GM23338 (cell line): Measurements from ENCODE around the gene SNRNP48. TPM values are rescaled to one million over a fixed set of nuclear protein-coding genes. Genes with fewer than 3 reads are reported as not detected.

Experiments used
- ATAC-seq: fragments of 200-7000 bp; cut with Tn5 transposase; 3 replicates; pipeline ENCODE4 v1.9.1; 2020
- DNase-seq: peaks from one replicate; pipeline ENCODE4 v3.0.0-alpha.2; 2015; ENCODE audit warnings: low spot score
- H2AFZ ChIP-seq: fragments of 200-600 bp; sonication (generic); 2 replicates; pipeline ENCODE4 v1.8.0; 2016; ENCODE audit warnings: antibody characterized with exemption, mild to moderate bottlenecking, moderate library complexity
- H3F3A ChIP-seq: fragments of 200-600 bp; sonication (generic); replicated peaks from 2 replicates; pipeline ENCODE4 v1.8.0; 2017; ENCODE audit warnings: antibody characterized with exemption, mixed run types, low read depth
- H3K27ac ChIP-seq: fragments of 200-600 bp; sonication (generic); 2 replicates; pipeline ENCODE4 v1.6.1; 2016; ENCODE audit warnings: low read depth
- H3K27me3 ChIP-seq: fragments of 200-600 bp; sonication (generic); 2 replicates; pipeline ENCODE4 v1.8.0; 2016; ENCODE audit warnings: mild to moderate bottlenecking, mixed run types, moderate library complexity; ENCODE audit not compliant: insufficient read depth
- H3K36me3 ChIP-seq: fragments of 200-600 bp; sonication (generic); 2 replicates; pipeline ENCODE4 v1.8.0; 2016; ENCODE audit warnings: mild to moderate bottlenecking; ENCODE audit not compliant: insufficient read depth
- H3K4me1 ChIP-seq: fragments of 200-600 bp; sonication (generic); 2 replicates; pipeline ENCODE4 v1.8.0; 2016; ENCODE audit warnings: mild to moderate bottlenecking, moderate library complexity; ENCODE audit not compliant: insufficient read depth
- H3K4me2 ChIP-seq: fragments of 200-600 bp; sonication (generic); 2 replicates; pipeline ENCODE4 v1.7.1; 2017; ENCODE audit warnings: mixed run types
- H3K4me3 ChIP-seq: fragments of 200-600 bp; sonication (generic); 2 replicates; pipeline ENCODE4 v1.6.1; 2016; ENCODE audit warnings: mixed run types
- H3K79me2 ChIP-seq: fragments of 200-600 bp; sonication (generic); replicated peaks from 2 replicates; pipeline ENCODE4 v1.8.0; 2017; ENCODE audit warnings: mild to moderate bottlenecking; ENCODE audit not compliant: insufficient read depth
- H3K9me2 ChIP-seq: fragments of 200-600 bp; sonication (generic); 2 replicates; pipeline ENCODE4 v1.8.0; 2017; ENCODE audit not compliant: insufficient read depth
- H4K20me1 ChIP-seq: fragments of 200-600 bp; sonication (generic); replicated peaks from 2 replicates; pipeline ENCODE4 v1.8.0; 2017; ENCODE audit warnings: mild to moderate bottlenecking; ENCODE audit not compliant: insufficient read depth
- H3K27ac Mint-ChIP-seq: 2 replicates; pipeline ENCODE4 v1.8.0; 2020; ENCODE audit warnings: inconsistent platforms, mild to moderate bottlenecking, moderate library complexity, mixed read lengths
- H3K27me3 Mint-ChIP-seq: 3 replicates; pipeline ENCODE4 v1.8.0; 2022; ENCODE audit warnings: low read depth, mild to moderate bottlenecking, moderate library complexity, mixed read lengths, inconsistent platforms; ENCODE audit not compliant: insufficient read depth, poor library complexity
- H3K36me3 Mint-ChIP-seq: 3 replicates; pipeline ENCODE4 v1.8.0; 2021; ENCODE audit warnings: low read depth, mild to moderate bottlenecking, inconsistent platforms, moderate library complexity, mixed read lengths
- H3K4me1 Mint-ChIP-seq: 3 replicates; pipeline ENCODE4 v1.8.0; 2020; ENCODE audit warnings: mild to moderate bottlenecking, inconsistent platforms, mixed read lengths
- H3K4me3 Mint-ChIP-seq: 3 replicates; pipeline ENCODE4 v1.8.0; 2021; ENCODE audit warnings: moderate library complexity, mild to moderate bottlenecking, inconsistent platforms, mixed read lengths
- H3K9me3 Mint-ChIP-seq: 3 replicates; pipeline ENCODE4 v1.8.0; 2020; ENCODE audit warnings: moderate library complexity, mild to moderate bottlenecking, inconsistent platforms, mixed read lengths
- EZH2 ChIP-seq: fragments of 200-600 bp; sonication (generic); IDR thresholded peaks from one replicate; pipeline ENCODE4 v1.8.0; 2017; ENCODE audit warnings: antibody characterized with exemption, mild to moderate bottlenecking, low read depth; ENCODE audit not compliant: unreplicated experiment
- JUNB ChIP-seq: IDR thresholded peaks from one replicate; pipeline ENCODE4 v1.6.1; 2016; ENCODE audit warnings: antibody characterized with exemption; ENCODE audit not compliant: unreplicated experiment
- NANOG ChIP-seq: IDR thresholded peaks from 2 replicates; pipeline ENCODE4 v1.6.1; 2016; ENCODE audit warnings: antibody characterized with exemption, borderline replicate concordance
- POLR2AphosphoS5 ChIP-seq: IDR thresholded peaks from 2 replicates; pipeline ENCODE4 v1.6.1; 2016; ENCODE audit warnings: antibody characterized with exemption, low read depth
- STAT1 ChIP-seq: IDR thresholded peaks from one replicate; pipeline ENCODE4 v1.6.1; 2016; ENCODE audit warnings: antibody characterized with exemption; ENCODE audit not compliant: unreplicated experiment
- ZNF114 ChIP-seq: fragments of 250-450 bp; sonication (Bioruptor Pico); IDR thresholded peaks from 2 replicates; pipeline ENCODE4 v1.5.0; 2020; ENCODE audit warnings: mild to moderate bottlenecking, moderate library complexity
- polyA plus RNA-seq: library from polyadenylated mRNA; unstranded; fragments of >200 nt; fragmentation: Nextera tagmentation; extraction: Ambion mirVana; gene quantifications from 2 replicates; pipeline ENCODE4 v1.2.1, GENCODE V29; 2016
- total RNA-seq: library from RNA; depleted of rRNA; stranded (reverse); fragments of >200 nt; shearing (Covaris generic); gene quantifications from 2 replicates; pipeline ENCODE4 v1.2.3, GENCODE V29; 2014
- TF ChIP-seq, protein P1 (sequence below): IDR thresholded peaks from one replicate; pipeline ENCODE4 v1.6.1; 2018; ENCODE audit warnings: antibody characterized with exemption; ENCODE audit not compliant: unreplicated experiment
- TF ChIP-seq, protein P2 (sequence below): fragments of 250-450 bp; sonication (Bioruptor Pico); IDR thresholded peaks from 2 replicates; pipeline ENCODE4 v1.5.0; 2020; ENCODE audit warnings: mild to moderate bottlenecking, moderate library complexity

SNRNP48 gene
- total and polyA plus RNA-seq, 2 experiments from 2014 or later = 17.2 to 23.9 TPM

DNA sequence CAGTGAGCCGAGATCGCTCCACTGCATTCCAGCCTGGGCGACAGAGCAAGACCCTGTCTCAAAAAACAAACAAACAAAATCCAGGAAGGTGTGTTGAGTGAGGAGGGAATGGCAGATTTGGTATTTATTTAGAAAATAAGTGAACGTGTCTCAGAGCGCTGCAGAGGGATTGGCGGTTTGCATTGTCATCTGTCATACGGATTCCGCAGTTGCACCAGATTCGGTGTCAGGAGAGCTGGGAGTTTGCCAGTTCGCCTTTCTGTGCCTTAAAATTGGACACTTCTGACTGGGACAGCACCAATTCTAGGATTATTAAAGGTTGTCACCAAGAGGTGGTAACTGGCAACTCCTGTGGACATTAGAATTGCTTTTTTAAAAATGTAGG lies 912 bp downstream of the SNRNP48 start:
- Histone ChIP-seq H3K4me2 (peak overlapping the region; percentile 77), H2AFZ (peak overlapping the region; percentile 60; the same call in 1 of the 2 replicates), H3K27ac (no peak overlapping the region), H3F3A (no peaks in the 10 kb centered on the region), H3K9me2 (no peaks in the 10 kb centered on the region), H3K4me1 (peaks cover 16% of the 10 kb centered on the region), H3K27me3 (no peaks in the 10 kb centered on the region), H3K79me2 (peaks cover 47% of the 10 kb centered on the region), H3K4me3 (peak overlapping the region; percentile 77), H4K20me1 (peaks cover 35% of the 10 kb centered on the region), H3K36me3 (peaks cover 22% of the 10 kb centered on the region)
- no peaks in the 10 kb centered on the region for H3K27me3 Mint-ChIP-seq
- ATAC-seq (peak; percentile 6; the same call in 2 of the 3 replicates), DNase-seq (peak; percentile 17)
- peaks cover 24% of the 10 kb centered on the region for H3K4me1 Mint-ChIP-seq
- peaks cover 12% of the 10 kb centered on the region; the same call in 2 of the 3 replicates for H3K36me3 Mint-ChIP-seq
- peak overlapping the region; percentile 97 for H3K4me3 Mint-ChIP-seq
- no peaks in the 10 kb centered on the region for H3K9me3 Mint-ChIP-seq
- TF ChIP-seq STAT1 = no peak
- TF ChIP-seq, protein P1, sequence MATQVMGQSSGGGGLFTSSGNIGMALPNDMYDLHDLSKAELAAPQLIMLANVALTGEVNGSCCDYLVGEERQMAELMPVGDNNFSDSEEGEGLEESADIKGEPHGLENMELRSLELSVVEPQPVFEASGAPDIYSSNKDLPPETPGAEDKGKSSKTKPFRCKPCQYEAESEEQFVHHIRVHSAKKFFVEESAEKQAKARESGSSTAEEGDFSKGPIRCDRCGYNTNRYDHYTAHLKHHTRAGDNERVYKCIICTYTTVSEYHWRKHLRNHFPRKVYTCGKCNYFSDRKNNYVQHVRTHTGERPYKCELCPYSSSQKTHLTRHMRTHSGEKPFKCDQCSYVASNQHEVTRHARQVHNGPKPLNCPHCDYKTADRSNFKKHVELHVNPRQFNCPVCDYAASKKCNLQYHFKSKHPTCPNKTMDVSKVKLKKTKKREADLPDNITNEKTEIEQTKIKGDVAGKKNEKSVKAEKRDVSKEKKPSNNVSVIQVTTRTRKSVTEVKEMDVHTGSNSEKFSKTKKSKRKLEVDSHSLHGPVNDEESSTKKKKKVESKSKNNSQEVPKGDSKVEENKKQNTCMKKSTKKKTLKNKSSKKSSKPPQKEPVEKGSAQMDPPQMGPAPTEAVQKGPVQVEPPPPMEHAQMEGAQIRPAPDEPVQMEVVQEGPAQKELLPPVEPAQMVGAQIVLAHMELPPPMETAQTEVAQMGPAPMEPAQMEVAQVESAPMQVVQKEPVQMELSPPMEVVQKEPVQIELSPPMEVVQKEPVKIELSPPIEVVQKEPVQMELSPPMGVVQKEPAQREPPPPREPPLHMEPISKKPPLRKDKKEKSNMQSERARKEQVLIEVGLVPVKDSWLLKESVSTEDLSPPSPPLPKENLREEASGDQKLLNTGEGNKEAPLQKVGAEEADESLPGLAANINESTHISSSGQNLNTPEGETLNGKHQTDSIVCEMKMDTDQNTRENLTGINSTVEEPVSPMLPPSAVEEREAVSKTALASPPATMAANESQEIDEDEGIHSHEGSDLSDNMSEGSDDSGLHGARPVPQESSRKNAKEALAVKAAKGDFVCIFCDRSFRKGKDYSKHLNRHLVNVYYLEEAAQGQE = no peak
- no peak for TF ChIP-seq ZNF114 (CRISPR knock-in tag)
- no peak for TF ChIP-seq JUNB
- no peak overlapping the region for H3K27ac Mint-ChIP-seq

DNA sequence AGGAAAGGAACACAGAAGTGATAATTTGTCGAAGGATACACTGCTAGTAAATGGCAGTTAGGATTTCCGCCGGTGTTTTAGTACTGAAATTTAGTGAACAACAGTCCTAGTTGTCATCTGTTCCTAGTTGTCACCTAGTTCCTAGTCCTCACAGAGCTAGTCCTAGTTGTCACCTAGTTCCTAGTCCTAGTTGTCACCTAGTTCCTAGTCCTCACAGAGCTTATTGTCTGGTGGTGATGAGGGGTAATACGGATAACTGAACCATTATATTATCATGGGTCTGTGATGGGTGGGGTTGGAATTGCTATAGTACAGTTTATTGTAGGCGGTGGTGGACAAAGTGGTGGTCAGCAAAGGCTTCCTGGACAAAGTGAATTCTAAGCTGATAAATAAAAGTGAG lies 1.8 kb downstream of the SNRNP48 start:
- peaks cover 35% of the 10 kb centered on the region for H4K20me1 ChIP-seq
- peaks cover 19% of the 10 kb centered on the region; the same call in 2 of the 3 replicates for H3K36me3 Mint-ChIP-seq
- no peaks in the 10 kb centered on the region for H3F3A ChIP-seq
- H3K9me3 Mint-ChIP-seq = no peaks in the 10 kb centered on the region
- H3K4me3 Mint-ChIP-seq = peak overlapping the region; percentile 97
- H3K27me3 ChIP-seq = no peaks in the 10 kb centered on the region
- peaks cover 29% of the 10 kb centered on the region for H3K36me3 ChIP-seq
- no peak overlapping the region for H2AFZ ChIP-seq
- H3K9me2 ChIP-seq = no peaks in the 10 kb centered on the region
- peaks cover 16% of the 10 kb centered on the region for H3K4me1 ChIP-seq
- ATAC-seq (no peak), DNase-seq (no peak)
- no peaks in the 10 kb centered on the region for H3K27me3 Mint-ChIP-seq
- H3K4me2 ChIP-seq = peak overlapping the region; percentile 77
- H3K4me1 Mint-ChIP-seq = peaks cover 24% of the 10 kb centered on the region
- no peak overlapping the region for H3K27ac Mint-ChIP-seq
- peaks cover 47% of the 10 kb centered on the region for H3K79me2 ChIP-seq
- H3K27ac ChIP-seq = no peak overlapping the region
- H3K4me3 ChIP-seq = peak overlapping the region; percentile 77
- no peak for TF ChIP-seq EZH2
- TF ChIP-seq ZNF114 (CRISPR knock-in tag) = no peak
- TF ChIP-seq NANOG = no peak
- TF ChIP-seq, protein P1 = no peak
- no peak for TF ChIP-seq POLR2AphosphoS5
- no peak for TF ChIP-seq STAT1
- TF ChIP-seq, protein P2, sequence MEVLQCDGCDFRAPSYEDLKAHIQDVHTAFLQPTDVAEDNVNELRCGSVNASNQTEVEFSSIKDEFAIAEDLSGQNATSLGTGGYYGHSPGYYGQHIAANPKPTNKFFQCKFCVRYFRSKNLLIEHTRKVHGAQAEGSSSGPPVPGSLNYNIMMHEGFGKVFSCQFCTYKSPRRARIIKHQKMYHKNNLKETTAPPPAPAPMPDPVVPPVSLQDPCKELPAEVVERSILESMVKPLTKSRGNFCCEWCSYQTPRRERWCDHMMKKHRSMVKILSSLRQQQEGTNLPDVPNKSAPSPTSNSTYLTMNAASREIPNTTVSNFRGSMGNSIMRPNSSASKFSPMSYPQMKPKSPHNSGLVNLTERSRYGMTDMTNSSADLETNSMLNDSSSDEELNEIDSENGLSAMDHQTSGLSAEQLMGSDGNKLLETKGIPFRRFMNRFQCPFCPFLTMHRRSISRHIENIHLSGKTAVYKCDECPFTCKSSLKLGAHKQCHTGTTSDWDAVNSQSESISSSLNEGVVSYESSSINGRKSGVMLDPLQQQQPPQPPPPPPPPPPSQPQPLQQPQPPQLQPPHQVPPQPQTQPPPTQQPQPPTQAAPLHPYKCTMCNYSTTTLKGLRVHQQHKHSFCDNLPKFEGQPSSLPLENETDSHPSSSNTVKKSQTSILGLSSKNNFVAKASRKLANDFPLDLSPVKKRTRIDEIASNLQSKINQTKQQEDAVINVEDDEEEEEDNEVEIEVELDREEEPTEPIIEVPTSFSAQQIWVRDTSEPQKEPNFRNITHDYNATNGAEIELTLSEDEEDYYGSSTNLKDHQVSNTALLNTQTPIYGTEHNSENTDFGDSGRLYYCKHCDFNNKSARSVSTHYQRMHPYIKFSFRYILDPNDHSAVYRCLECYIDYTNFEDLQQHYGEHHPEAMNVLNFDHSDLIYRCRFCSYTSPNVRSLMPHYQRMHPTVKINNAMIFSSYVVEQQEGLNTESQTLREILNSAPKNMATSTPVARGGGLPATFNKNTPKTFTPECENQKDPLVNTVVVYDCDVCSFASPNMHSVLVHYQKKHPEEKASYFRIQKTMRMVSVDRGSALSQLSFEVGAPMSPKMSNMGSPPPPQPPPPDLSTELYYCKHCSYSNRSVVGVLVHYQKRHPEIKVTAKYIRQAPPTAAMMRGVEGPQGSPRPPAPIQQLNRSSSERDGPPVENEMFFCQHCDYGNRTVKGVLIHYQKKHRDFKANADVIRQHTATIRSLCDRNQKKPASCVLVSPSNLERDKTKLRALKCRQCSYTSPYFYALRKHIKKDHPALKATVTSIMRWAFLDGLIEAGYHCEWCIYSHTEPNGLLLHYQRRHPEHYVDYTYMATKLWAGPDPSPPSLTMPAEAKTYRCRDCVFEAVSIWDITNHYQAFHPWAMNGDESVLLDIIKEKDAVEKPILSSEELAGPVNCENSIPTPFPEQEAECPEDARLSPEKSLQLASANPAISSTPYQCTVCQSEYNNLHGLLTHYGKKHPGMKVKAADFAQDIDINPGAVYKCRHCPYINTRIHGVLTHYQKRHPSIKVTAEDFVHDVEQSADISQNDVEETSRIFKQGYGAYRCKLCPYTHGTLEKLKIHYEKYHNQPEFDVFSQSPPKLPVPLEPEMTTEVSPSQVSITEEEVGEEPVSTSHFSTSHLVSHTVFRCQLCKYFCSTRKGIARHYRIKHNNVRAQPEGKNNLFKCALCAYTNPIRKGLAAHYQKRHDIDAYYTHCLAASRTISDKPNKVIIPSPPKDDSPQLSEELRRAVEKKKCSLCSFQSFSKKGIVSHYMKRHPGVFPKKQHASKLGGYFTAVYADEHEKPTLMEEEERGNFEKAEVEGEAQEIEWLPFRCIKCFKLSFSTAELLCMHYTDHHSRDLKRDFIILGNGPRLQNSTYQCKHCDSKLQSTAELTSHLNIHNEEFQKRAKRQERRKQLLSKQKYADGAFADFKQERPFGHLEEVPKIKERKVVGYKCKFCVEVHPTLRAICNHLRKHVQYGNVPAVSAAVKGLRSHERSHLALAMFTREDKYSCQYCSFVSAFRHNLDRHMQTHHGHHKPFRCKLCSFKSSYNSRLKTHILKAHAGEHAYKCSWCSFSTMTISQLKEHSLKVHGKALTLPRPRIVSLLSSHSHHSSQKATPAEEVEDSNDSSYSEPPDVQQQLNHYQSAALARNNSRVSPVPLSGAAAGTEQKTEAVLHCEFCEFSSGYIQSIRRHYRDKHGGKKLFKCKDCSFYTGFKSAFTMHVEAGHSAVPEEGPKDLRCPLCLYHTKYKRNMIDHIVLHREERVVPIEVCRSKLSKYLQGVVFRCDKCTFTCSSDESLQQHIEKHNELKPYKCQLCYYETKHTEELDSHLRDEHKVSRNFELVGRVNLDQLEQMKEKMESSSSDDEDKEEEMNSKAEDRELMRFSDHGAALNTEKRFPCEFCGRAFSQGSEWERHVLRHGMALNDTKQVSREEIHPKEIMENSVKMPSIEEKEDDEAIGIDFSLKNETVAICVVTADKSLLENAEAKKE (CRISPR knock-in tag) = no peak
